Uterus (tissue), 4 donors: ENCODE results near the gene PLSCR4. TPM values are rescaled to one million over a fixed set of nuclear protein-coding genes. Genes with fewer than 3 reads are reported as not detected.

Experiments used
- DNase-seq, 2 donors: peaks; one replicate each; pipeline ENCODE4 v3.0.0-alpha.2; 2019 to 2020
- H3K27ac ChIP-seq, 2 donors: fragments of 200-600 bp; sonication (generic); 1 replicate in 1 of 2; 2 replicates in 1 of 2; pipeline ENCODE4 v1.5.1; 2016 to 2018
- H3K27me3 ChIP-seq, 2 donors: fragments of 200-600 bp; sonication (generic); one replicate each; pipeline ENCODE4 v1.5.1; 2018 to 2019; ENCODE audit warnings: control low read depth in 1 of 2
- H3K36me3 ChIP-seq, 2 donors: fragments of 200-600 bp; sonication (generic); one replicate each; pipeline ENCODE4 v1.5.1; 2019; ENCODE audit warnings: control low read depth in 1 of 2
- H3K4me1 ChIP-seq, 2 donors: fragments of 200-600 bp; sonication (generic); one replicate each; pipeline ENCODE4 v1.5.1; 2018 to 2019; ENCODE audit warnings: control low read depth in 1 of 2
- H3K4me3 ChIP-seq, 2 donors: fragments of 200-600 bp; sonication (generic); 1 replicate in 1 of 2; 2 replicates in 1 of 2; pipeline ENCODE4 v1.5.1; 2018 to 2019; ENCODE audit warnings: mild to moderate bottlenecking in 1 of 2
- H3K9me3 ChIP-seq, 2 donors: fragments of 200-600 bp; sonication (generic); one replicate each; pipeline ENCODE4 v1.5.1; 2019; ENCODE audit warnings: control low read depth in 1 of 2
- CTCF ChIP-seq, 4 experiments: fragments of 200-600 bp in 2 of 4; fragments of 450-650 bp in 2 of 4; sonication (generic) in 2 of 4; IDR thresholded peaks; one replicate each; pipeline ENCODE4 v1.5.1; 2016 to 2019; ENCODE audit warnings: antibody characterized with exemption in 4 of 4, mild to moderate bottlenecking in 2 of 4, moderate library complexity in 1 of 4
- POLR2A ChIP-seq, 2 donors: fragments of 450-650 bp; IDR thresholded peaks; one replicate each; pipeline ENCODE4 v1.6.1; 2016; ENCODE audit warnings: antibody characterized with exemption in 2 of 2, mild to moderate bottlenecking in 1 of 2, moderate library complexity in 1 of 2
- intact Hi-C: fragments of 100-400 bp; cut with DNase I; formaldehyde crosslinking; loops from one replicate; pipeline ENCODE4 v1.15.1; 2023; ENCODE audit warnings: low total_unique reads
- total RNA-seq, 4 donors: library from RNA; depleted of rRNA in 3 of 4; stranded (reverse); fragments of >200 nt in 3 of 4; gene quantifications; one replicate each; pipeline versions ENCODE4 v1.1.0 to v1.2.4, GENCODE V29; 2014 to 2023
- donor health status: DM: yes; HTN: yes; CAD: no.

Gene PLSCR4
- total RNA-seq, 4 donors from 2014 or later: 45.9 to 107 (median 67.8) TPM

- H3K4me1 ChIP-seq: peaks cover 0 to 7% of the 10 kb centered on the region in 2 donors
- H3K4me3 ChIP-seq: no peak overlapping the region
- no peak for TF ChIP-seq CTCF (IDR thresholded peaks at IDR 0.05)
- intact Hi-C loops: no loop called here
- H3K36me3 ChIP-seq: no peaks in the 10 kb centered on the region
- no peak overlapping the region for H3K27ac ChIP-seq
- no peaks in the 10 kb centered on the region for H3K27me3 ChIP-seq
- no peaks in the 10 kb centered on the region for H3K9me3 ChIP-seq
- no peak for DNase-seq
Measured at GRCh38 chr3:146279013-146279412, 28.1 kb upstream of the PLSCR4 start.

- intact Hi-C loops: no loop called here
- Histone ChIP-seq H3K36me3 (no peaks in the 10 kb centered on the region), H3K9me3 (no peaks in the 10 kb centered on the region), H3K4me1 (peaks cover 0 to 9% of the 10 kb centered on the region in 2 donors), H3K4me3 (no peak overlapping the region), H3K27ac (peak overlapping the region; percentile 30 to 66), H3K27me3 (no peaks in the 10 kb centered on the region)
- TF ChIP-seq POLR2A (IDR thresholded peaks at IDR 0.05) (no peak), CTCF (IDR thresholded peaks at IDR 0.05) (no peak)
- peak; percentile 23 to 61 for DNase-seq
Measured at GRCh38 chr3:146277953-146278631, 27.2 kb upstream of the PLSCR4 start.

- H3K4me3 ChIP-seq: no peak overlapping the region
- intact Hi-C loops: no loop called here
- no peak for TF ChIP-seq CTCF (IDR thresholded peaks at IDR 0.05)
- no peak for TF ChIP-seq POLR2A (IDR thresholded peaks at IDR 0.05)
- H3K9me3 ChIP-seq: no peaks in the 10 kb centered on the region
- no peaks in the 10 kb centered on the region for H3K27me3 ChIP-seq
- no peak for DNase-seq
- no peaks in the 10 kb centered on the region for H3K36me3 ChIP-seq
- H3K27ac ChIP-seq: peak overlapping the region; percentile 60 to 74
- H3K4me1 ChIP-seq: peaks cover 0 to 9% of the 10 kb centered on the region in 2 donors
Measured at GRCh38 chr3:146275476-146275875, 24.6 kb upstream of the PLSCR4 start.

GRCh38 chr3:146274833-146275232 is 23.9 kb upstream of the PLSCR4 start:
- peaks cover 0 to 9% of the 10 kb centered on the region in 2 donors for H3K4me1 ChIP-seq
- H3K27me3 ChIP-seq: no peaks in the 10 kb centered on the region
- H3K36me3 ChIP-seq: no peaks in the 10 kb centered on the region
- TF ChIP-seq CTCF (IDR thresholded peaks at IDR 0.05) (no peak), POLR2A (IDR thresholded peaks at IDR 0.05) (no peak)
- H3K9me3 ChIP-seq: no peaks in the 10 kb centered on the region
- H3K4me3 ChIP-seq: no peak overlapping the region
- H3K27ac ChIP-seq: peak overlapping the region; percentile 60 to 74
- intact Hi-C loops: no loop called here
- no peak for DNase-seq

GRCh38 chr3:146273721-146274407 is 23.0 kb upstream of the PLSCR4 start:
- no peak for TF ChIP-seq POLR2A (IDR thresholded peaks at IDR 0.05)
- Histone ChIP-seq H3K4me1 (peaks cover 0 to 9% of the 10 kb centered on the region in 2 donors), H3K27me3 (no peaks in the 10 kb centered on the region), H3K36me3 (no peaks in the 10 kb centered on the region), H3K27ac (peak overlapping the region; percentile 60 to 74), H3K9me3 (no peaks in the 10 kb centered on the region), H3K4me3 (no peak overlapping the region)
- no peak for DNase-seq
- intact Hi-C loops: no loop called here
